ENCODE results near the gene YKT6. TPM values are rescaled to one million over a fixed set of nuclear protein-coding genes. Genes with fewer than 3 reads are reported as not detected.

Gene YKT6
- total RNA-seq, 1 donor, result 39.0 TPM

DNA sequence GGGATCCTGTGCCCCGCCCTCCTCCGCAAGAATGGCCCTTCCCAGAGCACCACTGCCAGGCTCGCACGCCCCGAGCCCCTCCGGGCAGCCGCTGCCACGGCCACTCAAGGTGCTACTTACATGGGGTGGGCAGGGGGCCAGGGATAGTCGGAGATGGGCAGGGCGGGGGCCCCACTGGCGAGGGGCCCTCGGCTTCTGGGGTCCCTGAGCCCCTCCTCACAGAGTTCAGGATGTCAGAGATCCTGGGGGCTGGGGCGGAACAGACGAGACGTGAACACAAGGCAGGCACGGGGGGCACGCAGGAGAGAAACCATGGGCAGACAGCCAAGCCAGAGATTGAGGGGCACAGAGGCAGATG is 25.6 kb downstream of the YKT6 start:
- Histone ChIP-seq H3K9me3 (ENCODE audit: low read depth, low read length) (no peaks in the 10 kb centered on the region), H3K4me3 (ENCODE audit: low read length) (no peak overlapping the region), H3K4me1 (ENCODE audit: insufficient read depth, low read length) (no peaks in the 10 kb centered on the region), H3K27me3 (ENCODE audit: insufficient read depth, low read length) (no peaks in the 10 kb centered on the region)

GRCh38 chr7:44227911-44228310 is 27.1 kb downstream of the YKT6 start:
- no peak overlapping the region for H3K4me3 ChIP-seq (ENCODE audit: low read length)
- H3K4me1 ChIP-seq (ENCODE audit: insufficient read depth, low read length), result no peaks in the 10 kb centered on the region
- H3K27me3 ChIP-seq (ENCODE audit: insufficient read depth, low read length), result no peaks in the 10 kb centered on the region
- no peaks in the 10 kb centered on the region for H3K9me3 ChIP-seq (ENCODE audit: low read depth, low read length)

DNA sequence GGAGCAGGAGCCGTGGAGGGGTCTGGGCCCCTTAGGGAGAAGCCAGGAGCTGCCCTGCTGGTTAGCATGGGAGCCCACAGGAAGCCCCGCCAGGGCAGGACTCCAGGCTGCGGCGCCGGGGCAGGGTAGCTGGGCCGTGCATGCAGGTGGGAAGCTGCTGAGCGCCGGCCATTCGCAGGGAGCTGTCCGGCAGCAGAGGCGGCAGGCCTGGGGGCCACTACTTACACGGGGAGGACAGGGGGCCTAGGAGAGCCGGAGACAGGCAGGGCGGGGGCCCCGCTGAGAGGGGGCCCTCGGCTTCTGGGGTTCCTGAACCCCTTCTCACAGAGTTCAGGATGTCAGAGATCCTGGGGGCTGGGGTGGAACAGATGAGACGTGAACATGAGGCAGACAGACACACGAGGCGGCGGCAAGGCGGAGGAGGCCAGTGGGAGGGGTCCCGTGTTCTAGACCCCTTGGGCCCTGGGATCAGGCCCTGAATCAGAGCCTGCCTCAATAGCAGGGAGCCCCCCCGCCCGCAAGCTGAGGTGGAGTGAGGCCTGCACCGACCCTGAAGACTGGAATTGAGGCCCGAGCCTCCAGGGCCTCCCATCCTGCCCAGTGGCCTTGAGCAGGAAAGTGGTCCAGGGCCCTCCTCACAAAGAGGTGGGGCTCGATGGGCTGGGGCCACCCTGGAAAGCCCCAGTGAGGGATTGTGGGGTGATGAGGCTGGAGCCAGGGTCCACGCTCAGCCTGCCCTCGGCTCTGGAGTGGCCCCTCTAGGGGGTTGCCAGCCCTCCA is 28.0 kb downstream of the YKT6 start:
- Histone ChIP-seq H3K27me3 (ENCODE audit: insufficient read depth, low read length) (no peaks in the 10 kb centered on the region), H3K9me3 (ENCODE audit: low read depth, low read length) (no peaks in the 10 kb centered on the region), H3K4me1 (ENCODE audit: insufficient read depth, low read length) (no peaks in the 10 kb centered on the region), H3K4me3 (ENCODE audit: low read length) (no peak overlapping the region)

DNA sequence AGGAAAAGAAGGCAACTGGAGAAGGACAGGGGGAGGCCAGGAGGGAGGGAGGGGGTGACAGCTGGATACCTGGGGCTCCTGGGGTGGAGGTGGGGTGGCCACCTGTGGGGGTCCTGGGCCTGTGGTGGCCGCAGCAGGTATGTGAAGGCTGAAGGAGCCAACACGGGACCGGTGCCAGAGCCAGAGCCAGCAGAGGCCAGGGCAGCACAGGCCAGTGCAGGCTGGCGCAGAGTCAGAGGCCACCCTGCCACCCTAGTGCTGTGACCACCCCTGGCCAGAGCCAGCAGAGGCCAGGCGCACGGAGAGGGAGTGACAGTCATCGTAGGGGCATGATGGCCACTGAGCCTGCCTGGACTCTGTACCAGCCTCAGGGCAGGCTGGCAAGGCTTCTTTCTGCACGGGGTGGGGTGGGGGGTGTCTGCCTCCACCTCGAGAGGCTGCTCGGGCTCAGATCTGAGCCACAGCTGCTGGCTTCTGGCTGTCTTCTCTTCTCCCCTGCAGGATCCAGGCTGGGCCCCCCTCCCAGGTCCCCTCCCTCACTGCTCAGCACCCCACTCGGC is 28.8 kb downstream of the YKT6 start:
- no peak overlapping the region for H3K4me3 ChIP-seq (ENCODE audit: low read length)
- H3K9me3 ChIP-seq (ENCODE audit: low read depth, low read length), result no peaks in the 10 kb centered on the region
- H3K27me3 ChIP-seq (ENCODE audit: insufficient read depth, low read length), result no peaks in the 10 kb centered on the region
- H3K4me1 ChIP-seq (ENCODE audit: insufficient read depth, low read length), result no peaks in the 10 kb centered on the region

GRCh38 chr7:44230286-44230685 is 29.5 kb downstream of the YKT6 start:
- Histone ChIP-seq H3K4me3 (ENCODE audit: low read length) (no peak overlapping the region), H3K27me3 (ENCODE audit: insufficient read depth, low read length) (no peaks in the 10 kb centered on the region), H3K9me3 (ENCODE audit: low read depth, low read length) (no peaks in the 10 kb centered on the region), H3K4me1 (ENCODE audit: insufficient read depth, low read length) (no peaks in the 10 kb centered on the region)

- H3K4me3 ChIP-seq (ENCODE audit: low read length), result no peak overlapping the region
- no peaks in the 10 kb centered on the region for H3K9me3 ChIP-seq (ENCODE audit: low read depth, low read length)
- no peaks in the 10 kb centered on the region for H3K4me1 ChIP-seq (ENCODE audit: insufficient read depth, low read length)
- H3K27me3 ChIP-seq (ENCODE audit: insufficient read depth, low read length), result no peaks in the 10 kb centered on the region
These were observed 30.3 kb downstream of the YKT6 start for GRCh38 chr7:44231088-44231487.

- Histone ChIP-seq H3K4me1 (ENCODE audit: insufficient read depth, low read length) (no peaks in the 10 kb centered on the region), H3K9me3 (ENCODE audit: low read depth, low read length) (no peaks in the 10 kb centered on the region), H3K4me3 (ENCODE audit: low read length) (no peak overlapping the region), H3K27me3 (ENCODE audit: insufficient read depth, low read length) (no peaks in the 10 kb centered on the region)
These were observed 31.6 kb downstream of the YKT6 start for GRCh38 chr7:44232396-44232795.

- Histone ChIP-seq H3K4me3 (ENCODE audit: low read length) (no peak overlapping the region), H3K9me3 (ENCODE audit: low read depth, low read length) (no peaks in the 10 kb centered on the region), H3K4me1 (ENCODE audit: insufficient read depth, low read length) (no peaks in the 10 kb centered on the region), H3K27me3 (ENCODE audit: insufficient read depth, low read length) (no peaks in the 10 kb centered on the region)
These were observed 32.3 kb downstream of the YKT6 start for GRCh38 chr7:44232901-44233715.

DNA sequence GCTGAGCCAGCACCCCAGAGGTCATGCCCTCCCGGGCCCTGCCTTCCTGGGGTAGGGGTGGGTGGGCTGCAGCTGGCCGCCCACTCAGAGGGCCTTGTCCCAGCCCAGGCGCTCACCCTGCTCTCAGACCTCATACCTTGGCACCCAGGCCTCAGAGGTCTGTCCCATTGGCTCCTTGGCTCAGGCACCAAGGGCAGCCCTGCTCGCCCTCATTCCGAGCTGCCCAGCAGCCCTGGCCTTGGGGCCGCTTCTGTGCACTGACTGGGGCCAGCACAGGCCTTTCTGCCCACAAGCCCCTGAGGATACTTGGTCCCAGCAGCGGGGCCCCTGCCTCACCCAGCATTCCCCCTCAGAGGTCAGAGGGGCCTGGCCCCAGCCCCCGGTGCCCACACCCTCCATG is 34.3 kb downstream of the YKT6 start:
- H3K4me3 ChIP-seq (ENCODE audit: low read length), result no peak overlapping the region
- no peaks in the 10 kb centered on the region for H3K27me3 ChIP-seq (ENCODE audit: insufficient read depth, low read length)
- H3K9me3 ChIP-seq (ENCODE audit: low read depth, low read length), result no peaks in the 10 kb centered on the region
- no peaks in the 10 kb centered on the region for H3K4me1 ChIP-seq (ENCODE audit: insufficient read depth, low read length)

- H3K4me1 ChIP-seq (ENCODE audit: insufficient read depth, low read length), result no peaks in the 10 kb centered on the region
- no peaks in the 10 kb centered on the region for H3K9me3 ChIP-seq (ENCODE audit: low read depth, low read length)
- no peaks in the 10 kb centered on the region for H3K27me3 ChIP-seq (ENCODE audit: insufficient read depth, low read length)
- H3K4me3 ChIP-seq (ENCODE audit: low read length), result no peak overlapping the region
These were observed 35.0 kb downstream of the YKT6 start for GRCh38 chr7:44235582-44236332.

GRCh38 chr7:44236333-44236728 is 35.6 kb downstream of the YKT6 start:
- Histone ChIP-seq H3K9me3 (ENCODE audit: low read depth, low read length) (no peaks in the 10 kb centered on the region), H3K4me1 (ENCODE audit: insufficient read depth, low read length) (no peaks in the 10 kb centered on the region), H3K4me3 (ENCODE audit: low read length) (no peak overlapping the region), H3K27me3 (ENCODE audit: insufficient read depth, low read length) (no peaks in the 10 kb centered on the region)

GRCh38 chr7:44237696-44238095 is 36.9 kb downstream of the YKT6 start:
- Histone ChIP-seq H3K9me3 (ENCODE audit: low read depth, low read length) (no peaks in the 10 kb centered on the region), H3K4me1 (ENCODE audit: insufficient read depth, low read length) (no peaks in the 10 kb centered on the region), H3K4me3 (ENCODE audit: low read length) (no peak overlapping the region), H3K27me3 (ENCODE audit: insufficient read depth, low read length) (no peaks in the 10 kb centered on the region)

GRCh38 chr7:44238116-44238695 is 37.4 kb downstream of the YKT6 start:
- no peaks in the 10 kb centered on the region for H3K27me3 ChIP-seq (ENCODE audit: insufficient read depth, low read length)
- no peak overlapping the region for H3K4me3 ChIP-seq (ENCODE audit: low read length)
- no peaks in the 10 kb centered on the region for H3K9me3 ChIP-seq (ENCODE audit: low read depth, low read length)
- no peaks in the 10 kb centered on the region for H3K4me1 ChIP-seq (ENCODE audit: insufficient read depth, low read length)

DNA sequence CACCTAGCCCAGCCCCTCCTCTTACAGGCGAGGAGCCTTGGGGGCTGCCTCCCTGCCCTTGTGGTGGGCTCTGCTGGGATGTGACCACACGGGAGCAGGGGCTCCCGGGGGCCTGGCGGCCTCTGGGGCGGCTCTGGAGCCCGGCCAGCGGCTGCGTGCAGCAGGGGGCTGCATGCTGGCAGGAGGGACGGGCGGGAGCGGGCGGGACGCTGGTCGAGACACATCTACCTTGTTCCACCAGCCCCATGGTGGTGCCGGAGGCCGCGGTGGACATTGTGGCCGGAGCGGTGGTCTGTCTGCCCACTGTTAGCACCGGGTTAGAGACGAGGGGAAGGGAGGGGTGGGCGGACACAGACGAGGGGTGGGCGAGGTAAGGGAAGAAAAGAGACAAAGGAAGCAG is 38.6 kb downstream of the YKT6 start:
- Histone ChIP-seq H3K27me3 (ENCODE audit: insufficient read depth, low read length) (no peaks in the 10 kb centered on the region), H3K4me1 (ENCODE audit: insufficient read depth, low read length) (no peaks in the 10 kb centered on the region), H3K4me3 (ENCODE audit: low read length) (no peak overlapping the region), H3K9me3 (ENCODE audit: low read depth, low read length) (no peaks in the 10 kb centered on the region)

- Histone ChIP-seq H3K4me1 (ENCODE audit: insufficient read depth, low read length) (no peaks in the 10 kb centered on the region), H3K27me3 (ENCODE audit: insufficient read depth, low read length) (no peaks in the 10 kb centered on the region), H3K4me3 (ENCODE audit: low read length) (no peak overlapping the region), H3K9me3 (ENCODE audit: low read depth, low read length) (no peaks in the 10 kb centered on the region)
These were observed 39.6 kb downstream of the YKT6 start for GRCh38 chr7:44240376-44240775.

Data from mononuclear cell (primary cell).